Stimulated activated naive B cell treated with anti-CD40 and anti-IgM and Interleukin-4, amounts not matched to agents 10 μg/mL and 1 μg/mL and 100 μg/mL, for 72 hours (primary cell): ENCODE data around the gene LIMK1.

Source experiments
- ATAC-seq, 2 donors: fragments of 150-1000 bp; cut with Tn5 transposase; replicated peaks; 2 replicates each; pipeline ENCODE4 v1.10.0; 2021; ENCODE audit warnings: moderate library complexity in 1 of 2
- DNase-seq: peaks from one replicate; pipeline ENCODE4 v3.0.0; 2021
- H3K27ac Mint-ChIP-seq: one replicate; pipeline ENCODE4 v1.8.0; 2022; ENCODE audit warnings: mild to moderate bottlenecking, mixed read lengths
- H3K27me3 Mint-ChIP-seq, 2 donors: one replicate each; pipeline ENCODE4 v1.8.0; 2022; ENCODE audit warnings: mixed read lengths in 2 of 2
- H3K36me3 Mint-ChIP-seq, 2 donors: one replicate each; pipeline ENCODE4 v1.8.0; 2022; ENCODE audit warnings: mixed read lengths in 2 of 2, mild to moderate bottlenecking in 1 of 2
- H3K4me1 Mint-ChIP-seq, 2 donors: one replicate each; pipeline ENCODE4 v1.8.0; 2022; ENCODE audit warnings: mixed read lengths in 2 of 2, mild to moderate bottlenecking in 1 of 2
- H3K4me3 Mint-ChIP-seq, 2 donors: one replicate each; pipeline ENCODE4 v1.8.0; 2022; ENCODE audit warnings: mild to moderate bottlenecking in 2 of 2, mixed read lengths in 2 of 2, moderate library complexity in 1 of 2
- H3K9me3 Mint-ChIP-seq, 2 donors: one replicate each; pipeline ENCODE4 v1.8.0; 2022; ENCODE audit warnings: mixed read lengths in 2 of 2, mild to moderate bottlenecking in 1 of 2

Gene LIMK1

GRCh38 chr7:74063223-74063641 lies 20.4 kb upstream of the LIMK1 start:
- DNase-seq (no peak), ATAC-seq (no peak)
- Mint-ChIP-seq H3K4me3 (no peak overlapping the region), H3K36me3 (no peaks in the 10 kb centered on the region), H3K27ac (no peak overlapping the region), H3K9me3 (no peaks in the 10 kb centered on the region), H3K4me1 (peaks cover 0 to 3% of the 10 kb centered on the region in 2 donors), H3K27me3 (peaks cover 1 to 3% of the 10 kb centered on the region in 2 donors)

GRCh38 chr7:74063646-74064045 lies 20.0 kb upstream of the LIMK1 start:
- H3K27ac Mint-ChIP-seq, result no peak overlapping the region
- H3K4me3 Mint-ChIP-seq, result no peak overlapping the region
- H3K9me3 Mint-ChIP-seq, result no peaks in the 10 kb centered on the region
- no peak for DNase-seq
- H3K36me3 Mint-ChIP-seq, result no peaks in the 10 kb centered on the region
- H3K4me1 Mint-ChIP-seq, result peaks cover 0 to 3% of the 10 kb centered on the region in 2 donors
- ATAC-seq, result no peak
- no peaks in the 10 kb centered on the region for H3K27me3 Mint-ChIP-seq

GRCh38 chr7:74064696-74065095 lies 18.9 kb upstream of the LIMK1 start:
- no peak for DNase-seq
- H3K27ac Mint-ChIP-seq, result no peak overlapping the region
- H3K4me1 Mint-ChIP-seq, result peaks cover 0 to 3% of the 10 kb centered on the region in 2 donors

GRCh38 chr7:74066626-74067025 lies 17.0 kb upstream of the LIMK1 start:
- H3K27me3 Mint-ChIP-seq, result no peaks in the 10 kb centered on the region
- H3K4me1 Mint-ChIP-seq, result peaks cover 0 to 3% of the 10 kb centered on the region in 2 donors
- no peaks in the 10 kb centered on the region for H3K36me3 Mint-ChIP-seq
- no peak for DNase-seq
- H3K27ac Mint-ChIP-seq, result no peak overlapping the region
- no peak overlapping the region for H3K4me3 Mint-ChIP-seq
- ATAC-seq, result no peak
- H3K9me3 Mint-ChIP-seq, result no peaks in the 10 kb centered on the region

More at GRCh38 chr7:74064696-74065095, 18.9 kb upstream of the LIMK1 start:
- Mint-ChIP-seq H3K36me3 (no peaks in the 10 kb centered on the region), H3K27me3 (no peaks in the 10 kb centered on the region), H3K9me3 (no peaks in the 10 kb centered on the region), H3K4me3 (no peak overlapping the region)
- ATAC-seq, result no peak

GRCh38 chr7:74068378-74069085 lies 15.1 kb upstream of the LIMK1 start:
- H3K4me1 Mint-ChIP-seq, result no peaks in the 10 kb centered on the region

GRCh38 chr7:74069086-74069541 lies 14.5 kb upstream of the LIMK1 start:
- no peaks in the 10 kb centered on the region for H3K4me1 Mint-ChIP-seq
- H3K4me3 Mint-ChIP-seq, result no peak overlapping the region
- no peaks in the 10 kb centered on the region for H3K36me3 Mint-ChIP-seq
- no peak for DNase-seq
- ATAC-seq, result no peak
- no peak overlapping the region for H3K27ac Mint-ChIP-seq
- no peaks in the 10 kb centered on the region for H3K27me3 Mint-ChIP-seq
- no peaks in the 10 kb centered on the region for H3K9me3 Mint-ChIP-seq

More at GRCh38 chr7:74068378-74069085, 15.1 kb upstream of the LIMK1 start:
- no peaks in the 10 kb centered on the region for H3K27me3 Mint-ChIP-seq
- no peak overlapping the region for H3K4me3 Mint-ChIP-seq
- H3K27ac Mint-ChIP-seq, result no peak overlapping the region
- H3K9me3 Mint-ChIP-seq, result no peaks in the 10 kb centered on the region
- H3K36me3 Mint-ChIP-seq, result no peaks in the 10 kb centered on the region
- ATAC-seq (no peak), DNase-seq (no peak)

GRCh38 chr7:74069790-74070618 lies 13.6 kb upstream of the LIMK1 start:
- no peaks in the 10 kb centered on the region for H3K9me3 Mint-ChIP-seq
- no peaks in the 10 kb centered on the region for H3K4me1 Mint-ChIP-seq
- H3K27me3 Mint-ChIP-seq, result no peaks in the 10 kb centered on the region

GRCh38 chr7:74070619-74070921 lies 13.0 kb upstream of the LIMK1 start:
- Mint-ChIP-seq H3K27me3 (no peaks in the 10 kb centered on the region), H3K27ac (no peak overlapping the region)
- no peak for DNase-seq

More at GRCh38 chr7:74069790-74070618, 13.6 kb upstream of the LIMK1 start:
- DNase-seq (no peak), ATAC-seq (no peak)
- H3K27ac Mint-ChIP-seq, result no peak overlapping the region
- no peaks in the 10 kb centered on the region for H3K36me3 Mint-ChIP-seq
- H3K4me3 Mint-ChIP-seq, result no peak overlapping the region

GRCh38 chr7:74071121-74071520 lies 12.5 kb upstream of the LIMK1 start:
- H3K36me3 Mint-ChIP-seq, result no peaks in the 10 kb centered on the region
- ATAC-seq (no peak), DNase-seq (no peak)
- peaks cover 0 to 3% of the 10 kb centered on the region in 2 donors for H3K4me1 Mint-ChIP-seq
- H3K27ac Mint-ChIP-seq, result no peak overlapping the region
- H3K27me3 Mint-ChIP-seq, result no peaks in the 10 kb centered on the region
- H3K4me3 Mint-ChIP-seq, result no peak overlapping the region
- no peaks in the 10 kb centered on the region for H3K9me3 Mint-ChIP-seq

More at GRCh38 chr7:74070619-74070921, 13.0 kb upstream of the LIMK1 start:
- H3K36me3 Mint-ChIP-seq, result no peaks in the 10 kb centered on the region
- no peak overlapping the region for H3K4me3 Mint-ChIP-seq
- H3K9me3 Mint-ChIP-seq, result no peaks in the 10 kb centered on the region
- no peaks in the 10 kb centered on the region for H3K4me1 Mint-ChIP-seq
- ATAC-seq, result no peak

- Mint-ChIP-seq H3K9me3 (no peaks in the 10 kb centered on the region), H3K36me3 (no peaks in the 10 kb centered on the region), H3K4me1 (peaks cover 0 to 8% of the 10 kb centered on the region in 2 donors), H3K4me3 (no peak overlapping the region), H3K27ac (no peak overlapping the region), H3K27me3 (no peaks in the 10 kb centered on the region)
- ATAC-seq (no peak), DNase-seq (no peak)
Measured at GRCh38 chr7:74074770-74075169, 8.8 kb upstream of the LIMK1 start.

GRCh38 chr7:74078461-74078860 lies 5.1 kb upstream of the LIMK1 start:
- Mint-ChIP-seq H3K27me3 (no peaks in the 10 kb centered on the region), H3K27ac (no peak overlapping the region), H3K4me3 (no peak overlapping the region), H3K9me3 (no peaks in the 10 kb centered on the region), H3K36me3 (no peaks in the 10 kb centered on the region), H3K4me1 (peaks cover 4 to 14% of the 10 kb centered on the region in 2 donors)
- ATAC-seq (no peak), DNase-seq (no peak)

- Mint-ChIP-seq H3K4me3 (peak overlapping the region; percentile 82 to 84), H3K4me1 (peaks cover 18 to 20% of the 10 kb centered on the region in 2 donors), H3K9me3 (no peaks in the 10 kb centered on the region), H3K27ac (no peak overlapping the region), H3K36me3 (peaks cover 12 to 14% of the 10 kb centered on the region in 2 donors), H3K27me3 (no peaks in the 10 kb centered on the region)
- ATAC-seq (no peak), DNase-seq (no peak)
Measured at GRCh38 chr7:74082770-74083116, 861 bp upstream of the LIMK1 start.

- peak overlapping the region; percentile 84 to 91 for H3K4me3 Mint-ChIP-seq
- peak overlapping the region; percentile 75 for H3K27ac Mint-ChIP-seq
- H3K27me3 Mint-ChIP-seq, result no peaks in the 10 kb centered on the region
- ATAC-seq (peak; percentile 71 to 77), DNase-seq (no peak)
- peaks cover 18 to 20% of the 10 kb centered on the region in 2 donors for H3K4me1 Mint-ChIP-seq
- peaks cover 20 to 24% of the 10 kb centered on the region in 2 donors for H3K36me3 Mint-ChIP-seq
- H3K9me3 Mint-ChIP-seq, result no peaks in the 10 kb centered on the region
Measured at GRCh38 chr7:74083928-74084721, 521 bp downstream of the LIMK1 start.
